Fibroblast of skin of left biceps (primary cell): Measurements from ENCODE around the gene MAP3K10.

Source experiments
- DNase-seq, 2 experiments: peaks; one replicate each; pipeline ENCODE4 v3.0.0-alpha.2; 2013; ENCODE audit warnings: low read depth in 2 of 2

Gene MAP3K10

DNA sequence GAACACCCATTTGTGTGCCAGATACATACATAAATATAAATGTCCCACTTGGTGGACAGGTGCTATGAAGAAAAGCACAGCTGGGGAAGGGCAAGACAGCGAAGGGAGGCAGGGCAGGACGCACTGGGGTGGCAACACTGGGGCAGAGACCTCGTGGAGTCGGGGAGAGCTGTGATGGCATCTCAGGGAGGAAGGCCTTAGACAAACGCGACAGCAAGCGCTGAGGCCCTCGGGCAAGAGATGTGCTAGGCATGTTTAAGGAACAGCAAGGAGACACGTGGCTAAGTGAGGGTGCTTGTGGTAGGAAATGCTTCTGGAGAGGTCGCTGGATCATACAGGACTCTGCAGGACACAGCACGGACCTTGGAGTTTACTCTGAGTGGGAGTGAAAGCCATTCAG, 58.6 kb downstream of the MAP3K10 start:
- no peak for DNase-seq

DNA sequence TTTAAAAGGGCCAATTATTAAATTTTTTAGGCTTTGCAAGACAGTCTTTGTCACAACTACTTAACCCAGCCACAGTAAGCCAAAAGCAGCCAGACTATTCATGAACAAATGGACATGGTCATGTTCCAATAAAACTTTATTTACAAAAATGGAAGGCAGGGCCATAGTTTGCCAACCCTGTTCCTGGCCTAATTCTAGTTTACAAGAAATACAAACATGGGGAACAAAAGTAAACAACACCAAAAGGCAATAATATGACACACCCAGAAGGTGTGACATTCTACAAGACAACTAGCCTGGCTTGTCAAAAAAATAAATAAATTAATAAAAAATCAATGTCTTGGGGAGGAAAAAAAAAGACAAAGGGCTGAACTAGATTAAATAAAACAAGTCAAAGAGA, 60.0 kb downstream of the MAP3K10 start:
- DNase-seq, result no peak

DNA sequence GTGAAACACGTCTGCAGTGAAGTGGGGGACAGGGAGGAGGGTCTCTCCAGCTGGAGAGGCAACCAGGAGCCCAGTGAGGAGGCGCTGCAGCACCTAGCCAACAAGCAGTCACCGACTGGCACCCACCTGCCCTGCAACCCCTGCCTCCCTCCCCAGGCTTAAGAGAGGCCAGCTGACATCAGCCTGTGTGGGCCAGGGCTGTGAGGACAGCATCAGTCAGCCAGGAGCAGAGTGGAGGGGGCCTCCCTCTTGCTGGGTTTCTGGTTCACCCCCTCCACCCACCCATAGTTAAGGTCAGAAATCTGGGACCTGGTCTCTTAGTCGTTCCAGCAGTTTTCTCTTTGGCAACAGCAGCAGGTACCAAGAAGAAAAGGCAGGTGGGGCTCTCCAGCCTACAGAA, 60.8 kb downstream of the MAP3K10 start:
- DNase-seq, result no peak

DNA sequence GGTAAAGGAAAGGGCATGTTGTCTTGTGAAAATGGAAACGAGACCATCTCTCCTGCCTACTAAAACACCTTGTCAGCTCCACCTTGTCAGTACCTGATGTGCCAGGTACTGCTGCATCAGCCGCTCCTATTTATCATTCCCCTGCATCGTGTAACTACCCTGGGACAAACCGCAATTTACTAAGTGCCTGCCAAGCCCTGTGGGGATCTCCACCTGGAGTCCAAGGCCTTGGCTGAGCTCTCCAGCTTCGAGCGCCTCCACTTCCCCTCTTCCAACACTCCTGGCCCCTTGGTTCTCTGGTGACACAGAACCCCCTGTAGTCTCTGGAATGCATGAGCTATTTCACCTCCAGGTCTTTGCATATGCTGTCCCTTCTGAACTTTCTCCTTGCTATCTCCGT, 61.2 kb downstream of the MAP3K10 start:
- DNase-seq, result no peak

DNA sequence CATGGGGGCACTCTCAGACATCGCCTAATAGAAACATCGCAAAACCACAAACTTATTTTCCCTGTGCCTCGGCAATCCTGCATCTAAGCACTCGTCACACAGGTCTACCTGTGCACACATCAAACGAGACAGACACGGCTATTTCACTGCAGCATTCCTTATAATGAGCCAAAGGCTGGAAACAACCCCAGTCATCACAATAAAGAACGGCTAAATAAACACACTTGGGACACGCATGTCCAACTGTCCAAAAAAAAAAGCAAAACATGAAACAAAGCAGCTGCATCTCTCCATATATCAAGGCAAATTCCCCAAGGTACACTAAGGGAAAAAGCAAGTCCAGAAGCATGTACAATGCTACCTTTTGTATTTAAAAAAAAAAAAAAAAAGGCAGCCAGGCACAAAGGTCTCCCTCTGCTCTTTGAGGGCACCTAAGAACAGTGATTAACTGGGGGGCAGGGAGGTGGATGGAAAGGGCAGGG, 62.4 kb downstream of the MAP3K10 start:
- no peak for DNase-seq

DNA sequence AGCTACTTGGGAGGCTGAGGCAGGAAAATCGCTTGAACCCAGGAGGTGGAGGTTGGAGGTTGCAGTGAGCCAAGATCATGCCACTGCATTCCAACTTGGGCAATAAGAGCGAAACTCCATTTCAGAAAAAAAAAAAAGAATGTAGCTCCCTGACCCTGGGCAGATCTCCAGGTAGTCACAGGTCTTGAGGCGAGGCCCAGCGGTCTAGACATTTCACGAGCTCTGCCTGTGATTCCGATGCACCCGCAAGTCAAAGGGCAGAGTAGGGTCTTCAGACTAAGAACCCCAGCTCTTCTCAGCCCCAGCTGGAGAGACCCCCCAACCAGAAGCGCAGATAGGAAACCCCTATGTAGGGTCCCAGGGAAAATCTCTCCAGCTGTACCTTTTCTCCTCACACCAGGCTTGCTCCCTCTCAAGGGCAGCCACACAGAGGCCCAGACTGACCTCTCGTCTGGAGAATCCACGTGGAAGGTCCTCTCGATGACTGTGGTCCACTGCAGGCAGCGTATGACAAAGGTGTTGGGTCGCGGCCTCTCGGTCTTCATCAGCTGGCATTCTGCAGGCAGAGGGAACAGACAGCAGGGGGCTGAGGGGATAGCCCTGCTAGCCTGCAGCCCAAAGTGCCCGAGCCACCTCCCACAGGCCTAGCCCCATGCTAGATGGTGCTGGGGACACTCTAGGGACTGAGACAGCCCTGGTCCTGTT, 63.6 kb downstream of the MAP3K10 start:
- DNase-seq, result no peak

DNA sequence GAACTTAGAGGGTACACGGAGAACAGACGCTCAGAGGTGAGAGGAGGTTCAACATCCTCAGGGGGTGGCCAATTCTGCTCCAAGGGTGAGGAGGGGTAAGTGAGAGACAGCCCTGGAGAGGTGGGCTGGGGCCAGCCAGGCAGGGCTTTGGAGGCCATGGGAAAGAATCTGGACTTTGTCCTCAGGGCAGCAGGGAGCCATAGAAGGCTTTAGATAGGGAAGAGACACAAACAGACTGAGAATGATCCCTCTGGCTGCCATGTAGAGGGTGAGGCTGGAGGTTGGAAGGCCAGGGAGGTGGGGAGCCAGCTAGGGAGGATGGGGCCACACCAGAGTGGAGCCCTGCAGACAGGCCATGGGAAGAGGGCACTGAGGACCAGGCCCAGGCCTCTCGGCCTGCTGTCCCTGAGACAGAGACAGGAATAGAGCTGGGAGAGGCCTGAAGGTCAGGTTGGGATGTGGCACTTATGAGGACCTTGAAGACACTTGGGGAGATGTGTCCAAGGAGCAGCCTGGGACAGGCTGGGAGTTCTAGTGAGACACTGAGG, 64.5 kb downstream of the MAP3K10 start:
- DNase-seq, result no peak

DNA sequence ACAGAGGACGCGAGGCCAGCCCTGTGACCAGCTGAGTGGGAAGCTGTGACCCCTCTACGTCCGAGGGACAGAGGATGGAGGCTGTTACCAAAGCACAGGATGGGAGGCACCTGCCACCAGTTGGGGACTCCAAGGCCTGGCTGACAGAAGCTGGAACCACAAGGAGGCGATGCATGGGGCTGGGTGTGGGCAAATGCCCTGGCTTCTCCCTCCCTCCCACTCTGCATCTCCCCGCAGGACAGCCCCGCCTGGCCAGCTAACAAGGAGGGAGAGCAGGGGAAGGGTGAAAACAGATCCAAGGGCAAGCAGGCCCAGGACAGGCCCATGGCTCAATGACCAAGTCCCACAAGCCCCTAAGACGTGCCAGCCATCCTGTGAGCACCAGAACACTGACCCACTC, 65.3 kb downstream of the MAP3K10 start:
- no peak for DNase-seq

DNA sequence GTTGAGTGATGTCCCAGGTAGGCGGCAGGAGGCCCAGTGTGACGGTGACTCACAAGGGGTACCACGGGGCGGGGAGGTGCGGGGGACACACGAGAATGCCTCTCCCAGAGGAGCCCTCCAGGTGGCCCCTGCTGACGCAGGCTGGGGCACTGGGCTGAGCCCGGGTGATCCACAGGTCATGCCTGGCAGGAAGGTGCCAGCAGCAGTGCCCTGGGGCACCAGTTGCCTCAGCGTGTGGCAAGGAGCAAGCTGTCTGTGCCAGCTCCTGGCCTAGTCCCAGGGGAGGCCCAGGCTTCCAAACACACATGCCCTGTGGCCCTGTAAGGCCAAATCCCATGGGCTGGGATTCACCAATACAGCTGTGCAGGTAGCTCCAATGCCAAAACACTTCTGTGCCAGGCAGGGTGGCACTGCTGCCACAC, 65.9 kb downstream of the MAP3K10 start:
- no peak for DNase-seq

DNA sequence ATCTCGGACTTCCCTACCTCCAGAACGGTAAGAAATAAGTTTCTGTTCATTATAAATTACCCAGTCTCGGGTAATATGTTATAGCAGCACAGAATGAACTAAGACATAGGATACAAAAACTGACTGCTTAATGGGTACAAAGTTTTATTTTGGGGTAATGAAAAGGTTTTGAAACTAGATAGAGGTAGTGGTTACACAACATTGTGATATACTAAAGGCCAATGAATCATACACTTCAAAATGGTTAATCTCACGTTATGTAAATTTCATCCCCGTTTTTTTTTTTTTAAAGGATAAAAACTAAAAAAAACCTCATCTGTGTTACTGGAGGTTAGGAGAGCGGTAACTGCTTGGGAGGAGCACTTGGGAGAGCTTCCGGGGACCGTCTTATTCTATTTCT, 70.4 kb downstream of the MAP3K10 start:
- no peak for DNase-seq

DNA sequence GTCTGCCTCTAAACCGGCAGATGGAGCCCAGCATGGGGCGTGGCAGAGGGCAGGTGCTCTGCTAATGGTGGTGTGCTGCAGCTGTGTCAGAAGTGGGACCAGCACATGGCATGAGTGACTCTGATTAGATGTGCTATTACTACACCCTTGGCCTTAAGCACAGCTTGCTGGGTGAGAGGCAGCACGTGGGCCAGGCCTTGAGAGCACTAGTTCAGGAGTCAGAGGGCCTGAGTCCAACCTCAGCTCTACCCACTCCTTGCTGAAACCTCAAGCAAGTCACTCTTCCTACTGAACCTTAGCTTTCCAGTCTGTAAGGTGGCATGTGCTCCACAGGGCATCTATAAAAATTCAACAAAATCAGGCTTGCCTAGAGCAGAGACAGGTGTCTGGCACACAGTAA, 71.2 kb downstream of the MAP3K10 start:
- no peak for DNase-seq

DNA sequence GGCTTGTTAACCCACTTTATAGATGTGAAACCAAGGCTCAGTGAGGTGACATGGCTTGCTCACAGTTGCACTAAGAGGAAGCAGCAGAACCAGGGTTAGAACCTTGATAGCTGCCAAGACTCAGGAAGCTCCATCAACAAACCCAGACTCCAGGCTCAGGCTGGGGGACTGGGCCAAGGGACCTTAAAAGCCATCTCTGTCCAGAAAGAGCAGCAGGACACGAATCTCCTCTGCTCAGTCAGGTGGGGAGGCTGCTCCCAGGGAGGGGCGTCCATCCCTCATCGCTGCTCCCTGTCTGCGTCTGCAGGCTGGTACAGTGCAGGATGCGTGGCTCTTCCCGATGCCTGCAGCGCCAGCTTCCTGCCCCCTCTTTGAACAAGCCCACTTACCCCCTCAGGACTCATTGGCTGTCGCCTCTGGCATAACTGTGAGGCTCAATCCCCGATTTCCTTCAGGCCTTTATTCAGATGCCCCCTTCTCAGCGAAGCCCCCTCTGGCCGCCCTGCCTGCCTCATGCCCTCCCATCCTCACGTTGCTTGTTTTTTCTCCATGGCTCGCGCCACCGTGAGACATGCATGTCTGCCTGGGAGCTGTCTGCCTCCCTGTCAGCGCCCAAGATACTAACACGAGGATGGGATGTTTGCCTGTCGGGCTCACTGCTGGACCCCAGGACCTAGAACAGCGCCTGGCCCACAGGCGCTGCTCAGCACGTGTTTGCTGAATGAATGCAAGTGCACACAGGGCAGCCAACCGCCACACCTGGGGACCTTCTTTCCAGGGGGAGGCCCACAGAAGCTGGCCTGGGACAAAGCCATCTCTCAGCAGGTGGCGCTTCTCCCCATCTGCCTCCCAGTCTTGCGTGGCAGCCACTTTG, 72.5 kb downstream of the MAP3K10 start:
- DNase-seq, result no peak

DNA sequence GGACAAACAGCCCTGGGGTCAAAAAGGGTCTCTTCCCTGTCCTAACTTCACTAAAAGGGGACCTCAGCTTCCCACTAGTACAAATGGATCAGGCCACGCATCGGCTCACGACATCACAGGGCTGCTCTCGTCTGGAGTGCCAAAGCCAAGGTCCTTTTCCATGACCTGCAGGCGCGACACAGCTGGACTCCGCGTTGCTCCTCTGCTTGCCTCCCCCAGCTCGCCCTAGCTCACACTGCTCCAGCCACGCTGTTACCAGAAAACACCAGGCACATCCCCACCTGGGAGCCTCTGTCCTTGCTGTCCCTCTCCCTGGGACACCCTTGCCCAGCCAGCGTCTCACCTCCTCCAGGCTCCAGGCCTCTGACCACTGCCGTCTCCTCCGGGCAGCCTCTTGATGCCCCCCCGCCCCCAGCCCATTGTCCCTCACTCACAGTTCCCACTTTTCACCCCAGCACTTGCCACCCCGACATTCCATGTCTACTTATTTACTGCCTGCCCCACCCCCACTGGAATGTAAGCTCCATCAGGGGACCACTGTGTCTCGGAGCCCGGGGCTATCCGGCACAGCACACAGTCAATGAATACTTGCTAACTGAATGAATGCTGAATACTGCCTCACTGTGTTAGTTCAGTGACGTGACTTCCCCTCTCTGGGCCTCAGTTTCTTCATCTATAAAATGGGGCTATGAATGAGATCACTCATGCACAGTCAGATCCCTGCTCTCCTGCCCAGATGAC, 73.3 kb downstream of the MAP3K10 start:
- no peak for DNase-seq
